Measurements from ENCODE around the gene CX3CR1. TPM values are rescaled to one million over a fixed set of nuclear protein-coding genes. Genes with fewer than 3 reads are reported as not detected.
"Not testable (repeated sequence)": the region's sequence is repeated elsewhere in the genome, so short reads cannot be mapped to it uniquely, and the experiment has no call there.

CX3CR1 gene
- total and polyA plus RNA-seq, 9 donors = 0.12 to 8.4 (median 1.3) TPM

- intact Hi-C loops (cut with DNase I) = no loop called here
- no peaks in the 10 kb centered on the region for H3K36me3 ChIP-seq
- no peak for DNase-seq
- no peak overlapping the region for H3K27ac ChIP-seq
- H3K4me1 ChIP-seq (ENCODE audit: insufficient read depth) = no peaks in the 10 kb centered on the region
- no peaks in the 10 kb centered on the region for H3K9me3 ChIP-seq
- H3K27me3 ChIP-seq = no peaks in the 10 kb centered on the region
- WGBS, 3 donors = 86 to 93% (median 89%) methylated on average over 4 of the region's 4 CpGs
- H3K4me3 ChIP-seq = no peak overlapping the region
- TF ChIP-seq EP300 (IDR thresholded peaks at IDR 0.05) (no peak), POLR2A (IDR thresholded peaks at IDR 0.05) (no peak)
These were observed 47.4 kb upstream of the CX3CR1 start for GRCh38 chr3:39327053-39327745.

GRCh38 chr3:39325236-39325635 is 45.4 kb upstream of the CX3CR1 start:
- 93 to 98% (median 95%) methylated on average over 2 of the region's 2 CpGs for WGBS, 3 donors
- Histone ChIP-seq H3K36me3 (no peaks in the 10 kb centered on the region), H3K9me3 (no peaks in the 10 kb centered on the region), H3K27ac (no peak overlapping the region), H3K4me3 (no peak overlapping the region), H3K4me1 (ENCODE audit: insufficient read depth) (no peaks in the 10 kb centered on the region), H3K27me3 (no peaks in the 10 kb centered on the region)
- no peak for TF ChIP-seq POLR2A (IDR thresholded peaks at IDR 0.05)
- TF ChIP-seq, protein P1, sequence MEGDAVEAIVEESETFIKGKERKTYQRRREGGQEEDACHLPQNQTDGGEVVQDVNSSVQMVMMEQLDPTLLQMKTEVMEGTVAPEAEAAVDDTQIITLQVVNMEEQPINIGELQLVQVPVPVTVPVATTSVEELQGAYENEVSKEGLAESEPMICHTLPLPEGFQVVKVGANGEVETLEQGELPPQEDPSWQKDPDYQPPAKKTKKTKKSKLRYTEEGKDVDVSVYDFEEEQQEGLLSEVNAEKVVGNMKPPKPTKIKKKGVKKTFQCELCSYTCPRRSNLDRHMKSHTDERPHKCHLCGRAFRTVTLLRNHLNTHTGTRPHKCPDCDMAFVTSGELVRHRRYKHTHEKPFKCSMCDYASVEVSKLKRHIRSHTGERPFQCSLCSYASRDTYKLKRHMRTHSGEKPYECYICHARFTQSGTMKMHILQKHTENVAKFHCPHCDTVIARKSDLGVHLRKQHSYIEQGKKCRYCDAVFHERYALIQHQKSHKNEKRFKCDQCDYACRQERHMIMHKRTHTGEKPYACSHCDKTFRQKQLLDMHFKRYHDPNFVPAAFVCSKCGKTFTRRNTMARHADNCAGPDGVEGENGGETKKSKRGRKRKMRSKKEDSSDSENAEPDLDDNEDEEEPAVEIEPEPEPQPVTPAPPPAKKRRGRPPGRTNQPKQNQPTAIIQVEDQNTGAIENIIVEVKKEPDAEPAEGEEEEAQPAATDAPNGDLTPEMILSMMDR (IDR thresholded peaks at IDR 0.05) = no peak
- no peak for DNase-seq
- intact Hi-C loops (cut with DNase I) = no loop called here

DNA sequence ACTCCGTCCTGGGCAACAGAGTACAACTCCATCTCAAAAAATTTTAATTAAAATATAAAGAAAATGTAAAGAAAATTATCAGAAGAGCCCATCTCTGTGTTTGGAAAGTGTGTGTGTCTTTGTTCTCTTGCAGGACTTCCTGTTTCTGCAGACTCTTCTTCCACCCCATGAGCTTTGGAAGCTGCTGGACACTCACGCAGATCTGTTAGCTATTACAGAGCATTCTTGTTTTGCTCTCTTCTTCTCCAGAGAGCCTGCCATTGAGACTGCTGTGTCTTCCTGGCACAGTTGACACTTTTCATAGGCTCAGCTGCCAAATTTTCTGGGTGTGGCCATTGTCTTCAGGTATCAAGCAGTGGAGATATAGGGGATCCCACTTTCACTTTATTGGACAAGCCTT is 43.7 kb upstream of the CX3CR1 start:
- Histone ChIP-seq H3K27me3 (no peaks in the 10 kb centered on the region), H3K36me3 (no peaks in the 10 kb centered on the region), H3K9me3 (no peaks in the 10 kb centered on the region), H3K27ac (no peak overlapping the region), H3K4me1 (ENCODE audit: insufficient read depth) (no peaks in the 10 kb centered on the region), H3K4me3 (no peak overlapping the region)
- TF ChIP-seq, protein P1 (IDR thresholded peaks at IDR 0.05) = no peak
- 86 to 92% (median 91%) methylated on average over 2 of the region's 2 CpGs for whole genome bisulfite sequencing, 3 donors
- intact Hi-C loops (cut with DNase I) = no loop called here
- DNase-seq = no peak

- TF ChIP-seq POLR2A (IDR thresholded peaks at IDR 0.05) = no peak
- TF ChIP-seq, protein P1 (IDR thresholded peaks at IDR 0.05) = no peak
- no peak for TF ChIP-seq EP300 (IDR thresholded peaks at IDR 0.05)
These were observed 43.1 kb upstream of the CX3CR1 start for GRCh38 chr3:39322936-39323335.

DNA sequence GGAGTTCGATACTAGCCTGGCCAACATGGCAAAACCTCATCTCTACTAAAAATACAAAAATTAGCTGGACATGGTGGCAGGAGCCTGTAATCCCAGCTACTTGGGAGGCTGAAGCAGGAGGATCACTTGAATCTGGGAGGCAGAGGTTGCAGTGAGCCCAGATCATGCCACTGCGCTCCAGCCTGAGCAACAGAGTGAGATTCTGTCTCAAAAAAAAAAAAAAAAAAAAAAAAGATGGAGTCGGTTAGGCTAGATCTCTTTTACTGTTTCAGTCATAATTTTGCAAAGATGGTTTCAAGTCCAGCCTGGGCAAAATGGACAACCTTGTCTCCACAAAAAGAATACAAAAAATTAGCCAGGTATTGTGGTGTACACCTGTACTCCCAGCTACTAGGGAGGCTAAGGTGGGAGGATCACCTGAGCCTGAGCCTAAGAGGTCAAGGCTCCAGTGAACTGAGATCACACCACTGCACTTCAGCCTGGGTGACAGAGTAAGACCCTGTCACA is 42.4 kb upstream of the CX3CR1 start:
- H3K4me3 ChIP-seq; H3K27me3 ChIP-seq; intact Hi-C loops (cut with DNase I); H3K9me3 ChIP-seq; H3K27ac ChIP-seq; H3K4me1 ChIP-seq (ENCODE audit: insufficient read depth); DNase-seq; H3K36me3 ChIP-seq: not testable (repeated sequence)
- WGBS, 3 donors = 57 to 60% (median 58%) methylated on average over 3 of the region's 3 CpGs

More at GRCh38 chr3:39322936-39323335, 43.1 kb upstream of the CX3CR1 start:
- intact Hi-C loops (cut with DNase I) = no loop called here
- no peak overlapping the region for H3K4me3 ChIP-seq
- H3K36me3 ChIP-seq = no peaks in the 10 kb centered on the region
- no peaks in the 10 kb centered on the region for H3K9me3 ChIP-seq
- DNase-seq = no peak
- no peaks in the 10 kb centered on the region for H3K27me3 ChIP-seq
- no peak overlapping the region for H3K27ac ChIP-seq
- H3K4me1 ChIP-seq (ENCODE audit: insufficient read depth) = no peaks in the 10 kb centered on the region

DNA sequence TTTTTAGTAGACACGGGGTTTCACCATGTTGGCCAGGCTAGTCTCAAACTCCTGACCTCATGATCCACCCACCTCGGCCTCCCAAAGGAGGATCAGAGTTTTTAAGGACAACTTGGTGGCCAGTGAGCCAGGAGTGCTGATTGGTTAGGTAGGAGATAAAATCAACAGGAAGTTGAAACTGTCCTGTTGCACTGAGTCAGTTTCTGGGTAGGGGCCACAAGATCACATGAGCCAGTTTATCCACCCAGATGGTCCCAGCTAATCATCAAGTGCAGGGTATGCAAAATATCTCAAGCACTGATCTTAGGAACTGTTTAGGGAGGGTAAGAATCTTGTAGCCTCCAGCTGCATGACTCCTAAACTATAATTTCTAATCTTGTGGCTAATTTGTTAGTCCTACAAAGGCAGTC is 41.7 kb upstream of the CX3CR1 start:
- intact Hi-C loops (cut with DNase I); H3K27me3 ChIP-seq; DNase-seq; H3K27ac ChIP-seq; H3K4me1 ChIP-seq (ENCODE audit: insufficient read depth); H3K4me3 ChIP-seq; H3K9me3 ChIP-seq; H3K36me3 ChIP-seq: not testable (repeated sequence)
- WGBS, 3 donors = 87 to 91% (median 89%) methylated on average over 2 of the region's 2 CpGs

Data from ovary (tissue), 9 donors.